Transverse colon (tissue), 4 donors: ENCODE results near the gene AJUBA. TPM values are rescaled to one million over a fixed set of nuclear protein-coding genes. Genes with fewer than 3 reads are reported as not detected.

Source experiments
- DNase-seq: peaks from one replicate; pipeline ENCODE4 v3.0.0-alpha.2; 2019
- H3K27ac ChIP-seq, 4 donors: fragments of 200-600 bp; sonication (generic); 2 replicates each; pipeline ENCODE4 v1.5.1; 2016 to 2018; ENCODE audit warnings: inconsistent platforms in 4 of 4
- H3K27me3 ChIP-seq: fragments of 200-600 bp; sonication (generic); 2 replicates; pipeline ENCODE4 v1.5.1; 2017; ENCODE audit warnings: inconsistent platforms
- H3K36me3 ChIP-seq, 4 donors: fragments of 200-600 bp; sonication (generic); 2 replicates each; pipeline ENCODE4 v1.5.1; 2017 to 2019; ENCODE audit warnings: inconsistent platforms in 4 of 4
- H3K4me1 ChIP-seq, 4 donors: fragments of 200-600 bp; sonication (generic); 2 replicates each; pipeline ENCODE4 v1.5.1; 2017 to 2020; ENCODE audit warnings: inconsistent platforms in 4 of 4
- H3K4me3 ChIP-seq, 4 donors: fragments of 200-600 bp; sonication (generic); 1 replicate in 1 of 4; 2 replicates in 3 of 4; pipeline versions ENCODE4 v1.5.1 to v1.6.1; 2017 to 2019; ENCODE audit warnings: inconsistent platforms in 4 of 4
- H3K9me3 ChIP-seq, 2 donors: fragments of 200-600 bp; sonication (generic); 2 replicates each; pipeline ENCODE4 v1.5.1; 2017 to 2019; ENCODE audit warnings: inconsistent platforms in 2 of 2
- CTCF ChIP-seq, 5 experiments: fragments of 200-600 bp in 3 of 5; fragments of 450-650 bp in 2 of 5; sonication (generic) in 3 of 5; IDR thresholded peaks; 1 replicate in 2 of 5; 2 replicates in 3 of 5; pipeline ENCODE4 v1.5.1; 2016 to 2017; ENCODE audit warnings: antibody characterized with exemption in 5 of 5, inconsistent platforms in 3 of 5, mild to moderate bottlenecking in 2 of 5, moderate library complexity in 1 of 5
- EP300 ChIP-seq: sonication (generic); formaldehyde crosslinking; IDR thresholded peaks from one replicate; pipeline ENCODE4 v1.6.1; 2017; ENCODE audit warnings: antibody characterized with exemption, low read depth
- POLR2A ChIP-seq: fragments of 450-650 bp; IDR thresholded peaks from one replicate; pipeline ENCODE4 v1.6.1; 2016; ENCODE audit warnings: antibody characterized with exemption, mild to moderate bottlenecking, moderate library complexity
- POLR2AphosphoS5 ChIP-seq, 3 donors: sonication (generic); formaldehyde crosslinking; IDR thresholded peaks; one replicate each; pipeline ENCODE4 v1.6.1; 2016; ENCODE audit warnings: antibody characterized with exemption in 3 of 3
- WGBS, 2 donors: methylation state at CpG; one replicate each; pipeline ENCODE4 v1.1.5; 2018; ENCODE audit warnings: low coverage in 1 of 2; 5-methylcytosine and 5-hydroxymethylcytosine counted together
- in situ Hi-C, 4 donors: fragments of 200-750 bp; cut with MboI; loops; one replicate each; pipeline versions ENCODE4 v1.15.0 to v1.15.1; 2017; ENCODE audit warnings: low sequenced_read_pairs in 3 of 4, low pct_ligation_motif_present in 1 of 4, low pct_unique_long_range_greater_than_20kb in 1 of 4
- intact Hi-C: fragments of 100-400 bp; cut with DNase I; formaldehyde crosslinking; loops from one replicate; pipeline ENCODE4 v1.15.1; 2023; ENCODE audit warnings: low total_unique reads
- total RNA-seq, 4 donors: library from RNA; depleted of rRNA; stranded (reverse); fragments of >200 nt; gene quantifications; one replicate each; pipeline ENCODE4 v1.1.0, GENCODE V29; 2016

Gene AJUBA
- total RNA-seq, 4 donors from 2014 or later: 1.8 to 5.2 (median 3.7) TPM; not detected in 1

GRCh38 chr14:22995889-22996625 lies 13.7 kb upstream of the AJUBA start:
- no peak for DNase-seq
- Histone ChIP-seq H3K27me3 (no peaks in the 10 kb centered on the region), H3K4me3 (no peak overlapping the region), H3K27ac (no peak overlapping the region), H3K36me3 (no peaks in the 10 kb centered on the region), H3K9me3 (no peaks in the 10 kb centered on the region), H3K4me1 (peaks cover 2 to 14% (median 7%) of the 10 kb centered on the region in 4 donors)
- in situ Hi-C loops: no loop called here
- intact Hi-C loops: no loop called here
- WGBS, 2 donors: 86% methylated on average over 9 of the region's 9 CpGs; no CpG with 5 or more reads in 1 of the 2 donors
- TF ChIP-seq POLR2A: no peak
- TF ChIP-seq POLR2AphosphoS5 (IDR thresholded peaks at IDR 0.05): no peak
- no peak for TF ChIP-seq EP300

- Histone ChIP-seq H3K4me3 (no peak overlapping the region), H3K36me3 (no peaks in the 10 kb centered on the region), H3K4me1 (peaks cover 0 to 6% (median under 1%) of the 10 kb centered on the region in 4 donors), H3K9me3 (no peaks in the 10 kb centered on the region), H3K27me3 (no peaks in the 10 kb centered on the region), H3K27ac (no peak overlapping the region)
- 0 to 11% methylated on average over 2 to 4 of the region's 4 CpGs for WGBS, 2 donors
- in situ Hi-C loops (loop anchor here in 1 of 4 donors (5.0 kb wide), 1 partner anchor 57 kb away; no protein-coding TSS in a partner anchor), intact Hi-C loops (no loop called here)
- TF ChIP-seq POLR2AphosphoS5 (IDR thresholded peaks at IDR 0.05): no peak
- peak in 4 of 5 experiments; percentile 18 to 32 (median 24) for TF ChIP-seq CTCF (IDR thresholded peaks at IDR 0.05)
- no peak for TF ChIP-seq EP300
- TF ChIP-seq POLR2A: no peak
- no peak for DNase-seq
Observed at GRCh38 chr14:22994762-22995275, 12.5 kb upstream of the AJUBA start.

- H3K36me3 ChIP-seq: no peaks in the 10 kb centered on the region
- H3K4me3 ChIP-seq: no peak overlapping the region
- H3K27me3 ChIP-seq: no peaks in the 10 kb centered on the region
- no peak overlapping the region for H3K27ac ChIP-seq
- TF ChIP-seq POLR2AphosphoS5 (IDR thresholded peaks at IDR 0.05) (no peak), CTCF (IDR thresholded peaks at IDR 0.05) (no peak), POLR2A (no peak), EP300 (no peak)
- in situ Hi-C loops (loop anchor here in 1 of 4 donors (5.0 kb wide), 1 partner anchor 59 kb away; no protein-coding TSS in a partner anchor), intact Hi-C loops (no loop called here)
- peaks cover 0 to 4% (median 0%) of the 10 kb centered on the region in 4 donors for H3K4me1 ChIP-seq
- H3K9me3 ChIP-seq: no peaks in the 10 kb centered on the region
- no peak for DNase-seq
Observed at GRCh38 chr14:22993517-22993916, 11.2 kb upstream of the AJUBA start.

- intact Hi-C loops: no loop called here
- WGBS, 2 donors: 90 to 97% methylated on average over 7 to 8 of the region's 8 CpGs
- DNase-seq: no peak
- no peaks in the 10 kb centered on the region for H3K36me3 ChIP-seq
- in situ Hi-C loops: loop anchor here in 1 of 4 donors (5.0 kb wide), 1 partner anchor 60 kb away; no protein-coding TSS in a partner anchor
- no peak overlapping the region for H3K4me3 ChIP-seq
- H3K9me3 ChIP-seq: no peaks in the 10 kb centered on the region
- no peak for TF ChIP-seq POLR2AphosphoS5 (IDR thresholded peaks at IDR 0.05)
- TF ChIP-seq EP300: no peak
- TF ChIP-seq POLR2A: no peak
- TF ChIP-seq CTCF (IDR thresholded peaks at IDR 0.05): no peak
- no peak overlapping the region for H3K27ac ChIP-seq
- H3K27me3 ChIP-seq: no peaks in the 10 kb centered on the region
- peaks cover 0 to 4% (median 0%) of the 10 kb centered on the region in 4 donors for H3K4me1 ChIP-seq
Observed at GRCh38 chr14:22991852-22992251, 9.5 kb upstream of the AJUBA start.
